NT2/D1 (cell line): Measurements from ENCODE around the gene CBX1.

Experiments used
- DNase-seq: peaks from one replicate; pipeline ENCODE4 v3.0.0-alpha.2; 2011; ENCODE audit warnings: low read depth, low spot score
- H3K27me3 ChIP-seq: 2 replicates; pipeline ENCODE4 v1.6.0; 2011; ENCODE audit warnings: mild to moderate bottlenecking; ENCODE audit not compliant: insufficient read length, insufficient read depth
- H3K36me3 ChIP-seq: 2 replicates; pipeline ENCODE4 v1.6.1; 2011; ENCODE audit warnings: mild to moderate bottlenecking, low read length, mixed read lengths; ENCODE audit not compliant: insufficient read depth, insufficient read length
- H3K4me1 ChIP-seq: 2 replicates; pipeline ENCODE4 v1.5.1; 2011; ENCODE audit not compliant: insufficient read depth, insufficient read length
- H3K4me3 ChIP-seq: 2 replicates; pipeline ENCODE4 v1.5.1; 2011; ENCODE audit warnings: low read depth; ENCODE audit not compliant: insufficient read length
- H3K9ac ChIP-seq: 2 replicates; pipeline ENCODE4 v1.6.0; 2011; ENCODE audit warnings: low read depth; ENCODE audit not compliant: insufficient read length
- H3K9me3 ChIP-seq: 2 replicates; pipeline ENCODE4 v1.5.1; 2011; ENCODE audit warnings: mild to moderate bottlenecking, low read length; ENCODE audit not compliant: insufficient read depth
- SUZ12 ChIP-seq: IDR thresholded peaks from 2 replicates; pipeline ENCODE4 v1.6.1; 2011; ENCODE audit not compliant: insufficient read length, insufficient read depth; ENCODE audit errors: extremely low read depth
- YY1 ChIP-seq: IDR thresholded peaks from 2 replicates; pipeline ENCODE4 v1.6.1; 2011; ENCODE audit not compliant: insufficient read length, insufficient read depth
- ZNF274 ChIP-seq: IDR thresholded peaks from 2 replicates; pipeline ENCODE4 v1.6.1; 2011; ENCODE audit warnings: mild to moderate bottlenecking, low read depth, low read length

The CBX1 gene

DNA sequence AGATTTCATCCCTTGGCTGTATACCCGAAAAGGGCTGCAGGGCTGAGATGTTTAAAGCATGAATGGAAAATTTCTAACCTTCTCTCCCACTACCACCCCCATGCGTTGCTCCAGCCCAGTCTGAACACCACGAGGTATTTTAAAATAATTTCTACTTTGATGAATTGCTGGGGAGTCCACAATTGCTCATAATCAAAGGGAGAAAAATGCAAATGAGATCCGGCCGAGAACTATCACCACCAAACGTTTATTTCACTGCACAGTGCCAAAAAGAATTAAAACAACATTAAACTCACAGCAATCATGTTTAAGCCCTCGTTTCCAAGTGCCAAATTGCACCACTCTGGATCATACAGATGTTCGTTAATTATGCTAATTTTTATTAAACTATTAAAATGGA is 43.0 kb upstream of the CBX1 start:
- H3K36me3 ChIP-seq: no peaks in the 10 kb centered on the region
- DNase-seq: no peak
- peaks cover 3% of the 10 kb centered on the region for H3K4me1 ChIP-seq
- H3K27me3 ChIP-seq: no peaks in the 10 kb centered on the region
- H3K9me3 ChIP-seq: no peaks in the 10 kb centered on the region
- no peak overlapping the region for H3K9ac ChIP-seq
- H3K4me3 ChIP-seq: no peak overlapping the region
- TF ChIP-seq ZNF274 (no peak), YY1 (no peak), SUZ12 (no peak)

DNA sequence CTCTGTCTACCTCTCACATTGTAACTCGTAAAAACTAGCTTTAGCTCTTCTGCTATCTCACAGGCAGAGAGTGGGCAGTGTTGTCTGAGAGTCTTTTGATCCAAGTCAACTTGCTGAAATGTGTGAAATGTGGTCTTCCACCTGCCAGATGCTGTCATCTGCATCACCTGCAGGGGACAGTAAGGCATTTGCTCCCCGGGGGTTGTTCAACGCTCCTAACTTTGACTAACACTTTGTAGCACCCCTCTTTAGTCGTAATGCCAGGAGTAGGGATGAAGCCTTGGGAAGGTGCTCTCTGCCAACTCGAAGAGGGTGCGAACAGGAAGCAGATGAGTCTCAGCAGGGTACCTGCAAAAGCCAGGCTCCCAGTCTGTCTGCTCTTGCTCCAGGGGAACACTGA is 42.4 kb upstream of the CBX1 start:
- Histone ChIP-seq H3K27me3 (no peaks in the 10 kb centered on the region), H3K9me3 (no peaks in the 10 kb centered on the region)

DNA sequence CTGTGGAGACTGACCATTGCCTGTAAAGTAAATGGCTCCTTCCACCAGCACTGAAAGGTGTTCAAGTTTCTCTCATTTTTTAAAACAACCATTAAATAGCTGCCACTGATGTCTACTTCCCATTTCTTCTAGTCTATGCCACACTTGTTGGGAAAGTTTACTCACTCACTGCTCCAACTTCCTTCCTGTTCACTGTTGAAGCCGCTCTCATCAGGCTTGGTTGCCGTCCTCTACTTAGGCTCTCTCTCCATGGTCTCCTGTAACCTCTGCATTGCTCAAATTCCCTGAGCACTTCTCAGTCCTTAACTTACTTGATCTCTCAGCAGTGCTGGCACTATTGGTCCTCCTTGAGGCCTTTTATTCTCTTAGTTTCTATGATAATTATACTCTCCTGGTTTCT is 38.7 kb upstream of the CBX1 start:
- no peak for TF ChIP-seq SUZ12
- no peak for TF ChIP-seq YY1
- TF ChIP-seq ZNF274: no peak
- Histone ChIP-seq H3K36me3 (no peaks in the 10 kb centered on the region), H3K9ac (no peak overlapping the region), H3K27me3 (no peaks in the 10 kb centered on the region), H3K4me3 (no peak overlapping the region), H3K4me1 (peaks cover 1% of the 10 kb centered on the region), H3K9me3 (no peaks in the 10 kb centered on the region)
- no peak for DNase-seq

More for the DNA sequence above, 42.4 kb upstream of the CBX1 start:
- no peak for DNase-seq
- H3K9ac ChIP-seq: no peak overlapping the region
- H3K36me3 ChIP-seq: no peaks in the 10 kb centered on the region
- peaks cover 3% of the 10 kb centered on the region for H3K4me1 ChIP-seq
- no peak overlapping the region for H3K4me3 ChIP-seq
- TF ChIP-seq YY1 (no peak), ZNF274 (no peak), SUZ12 (no peak)

DNA sequence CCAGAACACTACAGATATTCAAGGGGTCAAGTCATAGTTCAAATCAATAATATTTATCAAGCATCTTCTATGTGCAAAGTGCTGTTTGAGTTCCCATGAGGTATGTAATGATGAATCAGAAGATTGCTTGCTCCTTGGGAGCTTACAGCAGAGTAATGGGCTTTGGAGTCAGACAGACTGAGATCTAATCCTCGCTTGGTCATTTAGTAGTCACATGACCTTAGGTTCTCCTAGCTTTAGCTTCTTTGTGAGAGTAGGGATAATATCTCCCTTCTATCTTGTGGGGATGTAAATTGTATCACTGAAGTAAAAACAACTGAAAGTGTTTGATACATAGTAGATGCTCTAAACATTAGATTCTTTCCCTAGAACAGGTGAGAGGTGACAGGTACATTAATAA is 36.4 kb upstream of the CBX1 start:
- no peaks in the 10 kb centered on the region for H3K27me3 ChIP-seq
- no peak for TF ChIP-seq SUZ12
- TF ChIP-seq ZNF274: no peak
- TF ChIP-seq YY1: no peak
- no peaks in the 10 kb centered on the region for H3K9me3 ChIP-seq
- peaks cover 3% of the 10 kb centered on the region for H3K4me1 ChIP-seq
- no peak for DNase-seq
- H3K9ac ChIP-seq: no peak overlapping the region
- no peak overlapping the region for H3K4me3 ChIP-seq
- no peaks in the 10 kb centered on the region for H3K36me3 ChIP-seq

DNA sequence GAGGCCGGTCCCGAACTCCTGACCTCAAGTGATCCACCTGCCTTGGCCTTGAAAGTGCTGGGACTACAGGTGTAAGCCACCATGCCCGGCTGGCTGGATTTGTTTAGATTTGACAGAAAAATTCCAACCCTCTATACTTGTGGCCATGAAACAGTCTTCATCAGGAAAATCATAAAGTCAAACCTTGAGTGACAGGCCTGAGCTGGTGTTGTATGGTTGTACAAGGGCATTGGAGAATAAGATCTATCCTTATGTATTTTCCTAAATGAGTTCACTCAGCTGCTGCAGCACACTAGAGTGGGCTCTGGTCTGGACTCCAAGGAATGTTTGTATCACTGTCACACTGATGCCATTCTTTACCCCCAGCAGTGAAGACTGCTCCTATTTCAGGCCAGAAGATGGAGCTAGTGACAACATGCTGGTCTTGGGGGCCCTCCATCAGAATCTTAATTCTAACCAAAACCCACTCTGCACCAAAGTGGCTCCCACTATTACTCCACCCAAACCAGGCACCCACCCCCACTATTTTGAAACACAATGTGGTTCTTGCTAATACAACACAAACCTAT is 33.7 kb upstream of the CBX1 start:
- TF ChIP-seq SUZ12 (no peak), ZNF274 (no peak), YY1 (no peak)
- no peak overlapping the region for H3K4me3 ChIP-seq
- peaks cover 3% of the 10 kb centered on the region for H3K4me1 ChIP-seq
- no peak overlapping the region for H3K9ac ChIP-seq
- no peaks in the 10 kb centered on the region for H3K27me3 ChIP-seq
- H3K36me3 ChIP-seq: no peaks in the 10 kb centered on the region
- DNase-seq: no peak
- H3K9me3 ChIP-seq: no peaks in the 10 kb centered on the region

DNA sequence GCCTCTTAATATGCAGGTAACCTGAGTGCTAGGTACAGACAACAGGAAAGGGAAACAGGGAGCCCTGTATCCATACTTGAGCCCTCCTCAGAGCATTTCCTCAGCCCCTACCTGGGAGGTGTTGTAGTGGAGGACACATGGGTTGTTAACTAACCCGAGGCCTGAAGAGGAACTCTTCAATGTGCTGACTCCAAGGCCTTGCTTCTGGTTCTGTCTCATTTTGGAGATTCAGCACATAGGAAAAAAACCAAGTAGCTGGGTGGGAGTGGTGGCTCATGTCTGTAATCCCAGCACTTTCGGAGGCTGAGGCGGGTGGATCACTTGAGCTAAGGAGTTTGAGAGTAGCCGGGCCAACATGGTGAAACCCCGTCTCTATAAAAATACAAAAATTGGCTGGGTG is 31.1 kb upstream of the CBX1 start:
- Histone ChIP-seq H3K4me1 (peaks cover 4% of the 10 kb centered on the region), H3K27me3 (no peaks in the 10 kb centered on the region), H3K36me3 (peaks cover 2% of the 10 kb centered on the region), H3K9me3 (no peaks in the 10 kb centered on the region), H3K9ac (no peak overlapping the region), H3K4me3 (no peak overlapping the region)
- DNase-seq: no peak
- no peak for TF ChIP-seq ZNF274
- TF ChIP-seq YY1: no peak
- TF ChIP-seq SUZ12: no peak

DNA sequence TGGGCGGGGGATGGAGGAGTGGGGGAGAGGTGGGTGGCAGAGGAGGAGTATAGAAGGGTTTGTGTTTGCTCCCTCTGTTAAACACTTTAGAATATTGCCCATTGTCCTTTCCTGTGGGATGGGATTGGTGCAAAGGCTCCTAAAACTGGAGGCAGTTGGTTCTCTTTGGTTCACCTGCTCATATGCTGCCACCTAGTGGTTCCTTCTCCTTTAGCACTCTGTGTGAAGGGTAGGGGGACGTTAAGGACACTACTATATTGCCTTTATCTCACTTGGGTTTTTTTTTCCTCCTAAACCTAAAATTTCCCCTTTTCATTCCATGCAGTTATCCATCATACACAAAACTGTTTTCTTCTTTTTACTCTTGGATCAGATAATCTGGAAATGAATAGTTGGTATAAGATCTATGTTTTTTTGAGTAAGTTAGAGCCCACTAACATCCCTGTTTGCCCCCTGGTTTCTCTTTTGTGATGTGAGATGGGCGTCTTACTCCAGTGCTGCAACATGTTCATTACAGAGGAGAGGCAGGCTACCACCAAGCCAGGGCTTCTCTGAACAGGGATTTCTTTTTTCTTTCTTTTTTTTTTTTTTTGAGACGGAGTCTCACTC is 30.0 kb upstream of the CBX1 start:
- Histone ChIP-seq H3K9me3 (no peaks in the 10 kb centered on the region), H3K4me1 (peaks cover 6% of the 10 kb centered on the region), H3K9ac (no peak overlapping the region), H3K36me3 (peaks cover 2% of the 10 kb centered on the region), H3K4me3 (no peak overlapping the region), H3K27me3 (no peaks in the 10 kb centered on the region)
- TF ChIP-seq SUZ12 (no peak), YY1 (no peak), ZNF274 (no peak)
- peak; percentile 78 for DNase-seq
